ENCODE measurements around the gene PCDHGA4. TPM values are rescaled to one million over a fixed set of nuclear protein-coding genes. Genes with fewer than 3 reads are reported as not detected.
"Not testable (repeated sequence)": the region's sequence is repeated elsewhere in the genome, so short reads cannot be mapped to it uniquely, and the experiment has no call there.

PCDHGA4 gene
- total RNA-seq, 3 donors from 2014 or later: 0.90 to 4.6 (median 1.2) TPM

DNA sequence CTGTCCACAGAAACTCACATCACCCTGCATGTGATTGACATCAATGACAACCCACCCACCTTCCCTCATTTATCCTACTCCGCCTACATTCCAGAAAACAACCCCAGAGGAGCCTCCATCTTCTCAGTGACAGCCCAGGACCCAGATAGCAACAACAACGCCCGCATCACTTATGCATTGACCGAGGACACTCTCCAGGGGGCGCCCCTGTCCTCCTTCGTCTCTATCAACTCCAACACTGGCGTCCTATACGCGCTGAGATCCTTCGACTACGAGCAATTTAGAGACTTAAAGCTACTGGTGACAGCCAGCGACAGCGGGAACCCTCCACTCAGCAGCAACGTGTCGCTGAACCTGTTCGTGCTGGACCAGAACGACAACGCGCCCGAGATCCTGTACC is 9.5 kb upstream of the PCDHGA4 start:
- no peaks in the 10 kb centered on the region for H3K4me1 ChIP-seq (ENCODE audit: low read depth)
- DNase-seq (no peak), ATAC-seq (no peak)
- no peaks in the 10 kb centered on the region for H3K36me3 ChIP-seq (ENCODE audit: low read depth)
- TF ChIP-seq CTCF (IDR thresholded peaks at IDR 0.05): no peak
- intact Hi-C loops (cut with DNase I, micrococcal nuclease): no loop called here
- no peak overlapping the region for H3K4me3 ChIP-seq
- H3K9me3 ChIP-seq: peaks cover 74% of the 10 kb centered on the region

DNA sequence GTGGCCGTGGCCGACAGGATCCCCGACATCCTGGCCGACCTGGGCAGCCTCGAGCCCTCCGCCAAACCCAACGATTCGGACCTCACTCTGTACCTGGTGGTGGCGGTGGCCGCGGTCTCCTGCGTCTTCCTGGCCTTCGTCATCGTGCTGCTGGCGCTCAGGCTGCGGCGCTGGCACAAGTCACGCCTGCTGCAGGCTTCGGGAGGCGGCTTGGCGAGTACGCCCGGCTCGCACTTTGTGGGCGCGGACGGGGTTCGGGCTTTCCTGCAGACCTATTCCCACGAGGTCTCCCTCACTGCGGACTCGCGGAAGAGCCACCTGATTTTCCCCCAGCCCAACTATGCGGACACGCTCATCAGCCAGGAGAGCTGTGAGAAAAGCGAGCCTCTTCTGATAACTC is 8.8 kb upstream of the PCDHGA4 start:
- intact Hi-C loops (cut with DNase I, micrococcal nuclease); H3K36me3 ChIP-seq (ENCODE audit: low read depth); DNase-seq; ATAC-seq; H3K4me1 ChIP-seq (ENCODE audit: low read depth); H3K4me3 ChIP-seq: not testable (repeated sequence)
- peaks cover 70% of the 10 kb centered on the region for H3K9me3 ChIP-seq

GRCh38 chr5:141349917-141350619 is 4.8 kb upstream of the PCDHGA4 start, which contains the start of gene PCDHGB1:
PCDHGB1 (plus strand) TSS chr5:141350099; CDS start chr5:141350261, 162 bp downstream.
- intact Hi-C loops (cut with DNase I, micrococcal nuclease): no loop called here
- Histone ChIP-seq H3K4me1 (ENCODE audit: low read depth) (no peaks in the 10 kb centered on the region), H3K9me3 (peaks cover 50% of the 10 kb centered on the region), H3K4me3 (no peak within 1 kb of the TSS), H3K36me3 (ENCODE audit: low read depth) (no peaks in the 10 kb centered on the region)
- DNase-seq (peak in 2 of 3 donors; percentile 27 to 42), ATAC-seq (peak; percentile 50)
- TF ChIP-seq CTCF (IDR thresholded peaks at IDR 0.05): no peak

GRCh38 chr5:141351591-141351990 is 3.2 kb upstream of the PCDHGA4 start:
- intact Hi-C loops (cut with DNase I, micrococcal nuclease): no loop called here
- H3K4me3 ChIP-seq: no peak overlapping the region
- ATAC-seq (no peak), DNase-seq (no peak)
- TF ChIP-seq CTCF (IDR thresholded peaks at IDR 0.05): no peak
- no peaks in the 10 kb centered on the region for H3K4me1 ChIP-seq (ENCODE audit: low read depth)
- no peaks in the 10 kb centered on the region for H3K36me3 ChIP-seq (ENCODE audit: low read depth)
- peaks cover 46% of the 10 kb centered on the region for H3K9me3 ChIP-seq

- no peaks in the 10 kb centered on the region for H3K4me1 ChIP-seq (ENCODE audit: low read depth)
- ATAC-seq (no peak), DNase-seq (no peak)
- H3K36me3 ChIP-seq (ENCODE audit: low read depth): no peaks in the 10 kb centered on the region
- intact Hi-C loops (cut with DNase I, micrococcal nuclease): no loop called here
- H3K9me3 ChIP-seq: peaks cover 42% of the 10 kb centered on the region
- TF ChIP-seq CTCF (IDR thresholded peaks at IDR 0.05): no peak
- no peak overlapping the region for H3K4me3 ChIP-seq
Observed at GRCh38 chr5:141355641-141356040, 820 bp downstream of the PCDHGA4 start.

DNA sequence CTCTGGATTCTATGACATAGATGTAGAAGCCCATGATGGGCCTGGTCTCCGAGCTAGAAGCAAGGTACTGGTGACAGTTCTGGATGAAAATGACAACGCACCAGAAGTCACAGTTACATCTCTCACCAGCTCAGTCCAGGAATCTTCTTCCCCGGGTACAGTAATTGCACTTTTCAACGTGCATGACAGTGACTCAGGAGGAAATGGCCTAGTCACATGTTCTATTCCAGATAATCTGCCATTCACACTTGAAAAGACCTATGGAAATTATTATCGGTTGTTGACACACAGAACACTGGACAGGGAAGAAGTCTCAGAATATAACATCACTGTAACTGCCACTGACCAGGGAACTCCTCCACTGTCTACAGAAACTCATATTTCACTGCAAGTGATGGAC is 1.3 kb downstream of the PCDHGA4 start:
- Histone ChIP-seq H3K36me3 (ENCODE audit: low read depth) (no peaks in the 10 kb centered on the region), H3K4me3 (no peak overlapping the region), H3K4me1 (ENCODE audit: low read depth) (no peaks in the 10 kb centered on the region), H3K9me3 (peaks cover 47% of the 10 kb centered on the region)
- DNase-seq (no peak), ATAC-seq (no peak)
- no peak for TF ChIP-seq CTCF (IDR thresholded peaks at IDR 0.05)
- intact Hi-C loops (cut with DNase I, micrococcal nuclease): no loop called here
